GM23338 (cell line): Measurements from ENCODE around the gene EMP2. TPM values are rescaled to one million over a fixed set of nuclear protein-coding genes. Genes with fewer than 3 reads are reported as not detected.

ENCODE experiments used
- ATAC-seq: fragments of 200-7000 bp; cut with Tn5 transposase; 3 replicates; pipeline ENCODE4 v1.9.1; 2020
- DNase-seq: peaks from one replicate; pipeline ENCODE4 v3.0.0-alpha.2; 2015; ENCODE audit warnings: low spot score
- H2AFZ ChIP-seq: fragments of 200-600 bp; sonication (generic); 2 replicates; pipeline ENCODE4 v1.8.0; 2016; ENCODE audit warnings: antibody characterized with exemption, mild to moderate bottlenecking, moderate library complexity
- H3F3A ChIP-seq: fragments of 200-600 bp; sonication (generic); replicated peaks from 2 replicates; pipeline ENCODE4 v1.8.0; 2017; ENCODE audit warnings: antibody characterized with exemption, mixed run types, low read depth
- H3K27ac ChIP-seq: fragments of 200-600 bp; sonication (generic); 2 replicates; pipeline ENCODE4 v1.6.1; 2016; ENCODE audit warnings: low read depth
- H3K27me3 ChIP-seq: fragments of 200-600 bp; sonication (generic); 2 replicates; pipeline ENCODE4 v1.8.0; 2016; ENCODE audit warnings: mild to moderate bottlenecking, mixed run types, moderate library complexity; ENCODE audit not compliant: insufficient read depth
- H3K36me3 ChIP-seq: fragments of 200-600 bp; sonication (generic); 2 replicates; pipeline ENCODE4 v1.8.0; 2016; ENCODE audit warnings: mild to moderate bottlenecking; ENCODE audit not compliant: insufficient read depth
- H3K4me1 ChIP-seq: fragments of 200-600 bp; sonication (generic); 2 replicates; pipeline ENCODE4 v1.8.0; 2016; ENCODE audit warnings: mild to moderate bottlenecking, moderate library complexity; ENCODE audit not compliant: insufficient read depth
- H3K4me2 ChIP-seq: fragments of 200-600 bp; sonication (generic); 2 replicates; pipeline ENCODE4 v1.7.1; 2017; ENCODE audit warnings: mixed run types
- H3K4me3 ChIP-seq: fragments of 200-600 bp; sonication (generic); 2 replicates; pipeline ENCODE4 v1.6.1; 2016; ENCODE audit warnings: mixed run types
- H3K79me2 ChIP-seq: fragments of 200-600 bp; sonication (generic); replicated peaks from 2 replicates; pipeline ENCODE4 v1.8.0; 2017; ENCODE audit warnings: mild to moderate bottlenecking; ENCODE audit not compliant: insufficient read depth
- H3K9me2 ChIP-seq: fragments of 200-600 bp; sonication (generic); 2 replicates; pipeline ENCODE4 v1.8.0; 2017; ENCODE audit not compliant: insufficient read depth
- H4K20me1 ChIP-seq: fragments of 200-600 bp; sonication (generic); replicated peaks from 2 replicates; pipeline ENCODE4 v1.8.0; 2017; ENCODE audit warnings: mild to moderate bottlenecking; ENCODE audit not compliant: insufficient read depth
- H3K27ac Mint-ChIP-seq: 2 replicates; pipeline ENCODE4 v1.8.0; 2020; ENCODE audit warnings: inconsistent platforms, mild to moderate bottlenecking, moderate library complexity, mixed read lengths
- H3K27me3 Mint-ChIP-seq: 3 replicates; pipeline ENCODE4 v1.8.0; 2022; ENCODE audit warnings: low read depth, mild to moderate bottlenecking, moderate library complexity, mixed read lengths, inconsistent platforms; ENCODE audit not compliant: insufficient read depth, poor library complexity
- H3K36me3 Mint-ChIP-seq: 3 replicates; pipeline ENCODE4 v1.8.0; 2021; ENCODE audit warnings: low read depth, mild to moderate bottlenecking, inconsistent platforms, moderate library complexity, mixed read lengths
- H3K4me1 Mint-ChIP-seq: 3 replicates; pipeline ENCODE4 v1.8.0; 2020; ENCODE audit warnings: mild to moderate bottlenecking, inconsistent platforms, mixed read lengths
- H3K4me3 Mint-ChIP-seq: 3 replicates; pipeline ENCODE4 v1.8.0; 2021; ENCODE audit warnings: moderate library complexity, mild to moderate bottlenecking, inconsistent platforms, mixed read lengths
- H3K9me3 Mint-ChIP-seq: 3 replicates; pipeline ENCODE4 v1.8.0; 2020; ENCODE audit warnings: moderate library complexity, mild to moderate bottlenecking, inconsistent platforms, mixed read lengths
- CREB1 ChIP-seq: fragments of 250-450 bp; sonication (Bioruptor Pico); IDR thresholded peaks from 2 replicates; pipeline ENCODE4 v1.5.0; 2020; ENCODE audit warnings: low read depth, mild to moderate bottlenecking, moderate library complexity
- CTCF ChIP-seq, 2 experiments: fragments of 200-600 bp in 1 of 2; sonication (generic) in 1 of 2; conservative IDR thresholded peaks; 2 replicates each; pipeline versions ENCODE4 v1.5.1 to v1.6.1; 2016 to 2017; ENCODE audit warnings: antibody characterized with exemption in 2 of 2, low read depth in 2 of 2, mild to moderate bottlenecking in 2 of 2, moderate library complexity in 1 of 2
- EZH2 ChIP-seq: fragments of 200-600 bp; sonication (generic); IDR thresholded peaks from one replicate; pipeline ENCODE4 v1.8.0; 2017; ENCODE audit warnings: antibody characterized with exemption, mild to moderate bottlenecking, low read depth; ENCODE audit not compliant: unreplicated experiment
- EZH2phosphoT487 ChIP-seq: fragments of 200-600 bp; sonication (generic); IDR thresholded peaks from one replicate; pipeline ENCODE4 v1.8.1; 2018; ENCODE audit warnings: antibody characterized with exemption; ENCODE audit not compliant: unreplicated experiment
- JUNB ChIP-seq: IDR thresholded peaks from one replicate; pipeline ENCODE4 v1.6.1; 2016; ENCODE audit warnings: antibody characterized with exemption; ENCODE audit not compliant: unreplicated experiment
- NANOG ChIP-seq: IDR thresholded peaks from 2 replicates; pipeline ENCODE4 v1.6.1; 2016; ENCODE audit warnings: antibody characterized with exemption, borderline replicate concordance
- POLR2AphosphoS5 ChIP-seq: IDR thresholded peaks from 2 replicates; pipeline ENCODE4 v1.6.1; 2016; ENCODE audit warnings: antibody characterized with exemption, low read depth
- STAT1 ChIP-seq: IDR thresholded peaks from one replicate; pipeline ENCODE4 v1.6.1; 2016; ENCODE audit warnings: antibody characterized with exemption; ENCODE audit not compliant: unreplicated experiment
- ZNF114 ChIP-seq: fragments of 250-450 bp; sonication (Bioruptor Pico); IDR thresholded peaks from 2 replicates; pipeline ENCODE4 v1.5.0; 2020; ENCODE audit warnings: mild to moderate bottlenecking, moderate library complexity
- polyA plus RNA-seq: library from polyadenylated mRNA; unstranded; fragments of >200 nt; fragmentation: Nextera tagmentation; extraction: Ambion mirVana; gene quantifications from 2 replicates; pipeline ENCODE4 v1.2.1, GENCODE V29; 2016
- total RNA-seq: library from RNA; depleted of rRNA; stranded (reverse); fragments of >200 nt; shearing (Covaris generic); gene quantifications from 2 replicates; pipeline ENCODE4 v1.2.3, GENCODE V29; 2014
- TF ChIP-seq, protein P1 (sequence below): IDR thresholded peaks from one replicate; pipeline ENCODE4 v1.6.1; 2018; ENCODE audit warnings: antibody characterized with exemption; ENCODE audit not compliant: unreplicated experiment
- TF ChIP-seq, protein P2 (sequence below): IDR thresholded peaks from 2 replicates; pipeline ENCODE4 v1.6.1; 2016; ENCODE audit warnings: antibody characterized with exemption
- TF ChIP-seq, protein P3 (sequence below): fragments of 250-450 bp; sonication (Bioruptor Pico); IDR thresholded peaks from 2 replicates; pipeline ENCODE4 v1.5.0; 2020; ENCODE audit warnings: mild to moderate bottlenecking, moderate library complexity

EMP2 gene
- total and polyA plus RNA-seq, 2 experiments from 2014 or later = 7.3 to 40.1 TPM

DNA sequence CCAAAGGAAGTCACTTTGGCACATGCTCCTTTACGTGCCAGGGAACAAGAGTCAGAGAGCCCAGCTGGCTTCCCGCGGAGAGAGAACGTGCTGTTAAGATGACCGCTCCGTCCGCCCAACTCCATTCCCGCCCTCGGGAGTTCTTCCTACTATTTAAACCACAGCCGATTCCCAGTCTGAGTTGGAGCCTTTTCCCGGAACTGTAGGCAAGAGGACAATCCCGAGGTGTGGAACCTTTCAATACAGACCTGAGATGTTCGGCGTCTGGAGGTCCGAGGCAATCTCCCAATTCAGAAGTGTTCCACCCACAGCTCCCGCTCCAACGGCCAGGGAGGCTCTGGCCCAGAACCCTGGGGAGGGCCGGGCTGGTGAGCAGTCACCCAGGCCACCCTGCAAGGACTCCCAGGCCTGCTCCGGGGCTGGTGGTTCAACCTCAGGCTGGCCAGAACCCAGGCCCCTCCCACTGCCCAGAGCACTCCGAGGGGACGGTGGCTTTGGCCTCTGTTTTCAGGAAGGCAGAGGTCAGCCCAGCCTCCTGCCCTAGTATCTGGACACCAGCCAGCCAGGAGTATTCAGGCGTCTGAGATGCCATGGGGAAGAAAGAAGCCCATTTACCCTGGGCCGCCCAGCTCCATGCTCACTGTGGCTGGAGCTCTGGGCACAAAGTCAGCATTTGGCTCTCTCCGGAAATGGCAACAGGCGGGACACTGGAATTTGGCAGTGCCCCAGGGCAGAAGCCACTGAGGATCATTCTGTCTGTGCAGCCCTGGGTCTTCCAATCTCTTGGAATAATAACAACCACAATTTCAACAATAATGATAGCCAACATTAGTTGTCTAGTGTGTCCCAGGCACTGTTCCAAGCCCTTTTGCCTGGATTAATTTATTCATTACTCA, 21.4 kb downstream of the EMP2 start (continued):
- TF ChIP-seq, protein P1, sequence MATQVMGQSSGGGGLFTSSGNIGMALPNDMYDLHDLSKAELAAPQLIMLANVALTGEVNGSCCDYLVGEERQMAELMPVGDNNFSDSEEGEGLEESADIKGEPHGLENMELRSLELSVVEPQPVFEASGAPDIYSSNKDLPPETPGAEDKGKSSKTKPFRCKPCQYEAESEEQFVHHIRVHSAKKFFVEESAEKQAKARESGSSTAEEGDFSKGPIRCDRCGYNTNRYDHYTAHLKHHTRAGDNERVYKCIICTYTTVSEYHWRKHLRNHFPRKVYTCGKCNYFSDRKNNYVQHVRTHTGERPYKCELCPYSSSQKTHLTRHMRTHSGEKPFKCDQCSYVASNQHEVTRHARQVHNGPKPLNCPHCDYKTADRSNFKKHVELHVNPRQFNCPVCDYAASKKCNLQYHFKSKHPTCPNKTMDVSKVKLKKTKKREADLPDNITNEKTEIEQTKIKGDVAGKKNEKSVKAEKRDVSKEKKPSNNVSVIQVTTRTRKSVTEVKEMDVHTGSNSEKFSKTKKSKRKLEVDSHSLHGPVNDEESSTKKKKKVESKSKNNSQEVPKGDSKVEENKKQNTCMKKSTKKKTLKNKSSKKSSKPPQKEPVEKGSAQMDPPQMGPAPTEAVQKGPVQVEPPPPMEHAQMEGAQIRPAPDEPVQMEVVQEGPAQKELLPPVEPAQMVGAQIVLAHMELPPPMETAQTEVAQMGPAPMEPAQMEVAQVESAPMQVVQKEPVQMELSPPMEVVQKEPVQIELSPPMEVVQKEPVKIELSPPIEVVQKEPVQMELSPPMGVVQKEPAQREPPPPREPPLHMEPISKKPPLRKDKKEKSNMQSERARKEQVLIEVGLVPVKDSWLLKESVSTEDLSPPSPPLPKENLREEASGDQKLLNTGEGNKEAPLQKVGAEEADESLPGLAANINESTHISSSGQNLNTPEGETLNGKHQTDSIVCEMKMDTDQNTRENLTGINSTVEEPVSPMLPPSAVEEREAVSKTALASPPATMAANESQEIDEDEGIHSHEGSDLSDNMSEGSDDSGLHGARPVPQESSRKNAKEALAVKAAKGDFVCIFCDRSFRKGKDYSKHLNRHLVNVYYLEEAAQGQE = no peak
- TF ChIP-seq CREB1 = no peak

DNA sequence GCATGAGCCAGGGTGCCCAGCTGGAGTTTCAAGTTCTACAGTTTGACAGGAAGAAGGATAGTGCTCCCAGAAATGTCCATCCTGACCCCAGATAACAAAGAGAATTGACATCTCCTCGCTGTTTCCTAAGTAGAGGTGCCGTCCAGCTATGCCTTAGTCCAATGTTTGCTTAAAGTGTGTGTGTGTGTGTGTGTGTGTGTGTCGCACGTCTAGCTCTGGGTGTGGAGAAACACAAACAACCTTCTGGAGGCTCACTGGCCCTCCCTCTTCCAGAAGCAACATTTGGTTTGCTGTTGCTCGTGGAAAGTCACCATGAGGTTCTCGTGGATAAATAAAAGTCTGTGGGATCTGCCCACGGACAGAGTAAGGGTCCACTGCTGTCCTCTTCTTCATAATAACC, 22.1 kb downstream of the EMP2 start:
- H3K4me1 ChIP-seq = no peaks in the 10 kb centered on the region
- no peak overlapping the region for H2AFZ ChIP-seq
- no peaks in the 10 kb centered on the region for H3K36me3 ChIP-seq
- Mint-ChIP-seq H3K9me3 (peaks cover 20% of the 10 kb centered on the region), H3K27ac (no peak overlapping the region), H3K27me3 (peaks cover 1% of the 10 kb centered on the region), H3K4me1 (no peaks in the 10 kb centered on the region; the same call in 1 of the 3 replicates), H3K4me3 (no peak overlapping the region), H3K36me3 (peaks cover 8% of the 10 kb centered on the region)
- H3K79me2 ChIP-seq = no peaks in the 10 kb centered on the region
- no peaks in the 10 kb centered on the region for H3K9me2 ChIP-seq
- H3K27me3 ChIP-seq = no peaks in the 10 kb centered on the region
- H3K4me3 ChIP-seq = no peak overlapping the region
- no peak for DNase-seq
- H4K20me1 ChIP-seq = no peaks in the 10 kb centered on the region; the same call in 1 of the 2 replicates
- no peak overlapping the region for H3K27ac ChIP-seq
- ATAC-seq = no peak
- no peaks in the 10 kb centered on the region for H3F3A ChIP-seq
- no peak overlapping the region for H3K4me2 ChIP-seq
- TF ChIP-seq EZH2 (no peak), JUNB (no peak), ZNF114 (CRISPR knock-in tag) (no peak), STAT1 (no peak), NANOG (no peak), EZH2phosphoT487 (no peak), CTCF (conservative IDR thresholded peaks at IDR 0.05; ENCODE audit: low read depth in 2 of 2) (no peak), POLR2AphosphoS5 (no peak)
- TF ChIP-seq, protein P2, sequence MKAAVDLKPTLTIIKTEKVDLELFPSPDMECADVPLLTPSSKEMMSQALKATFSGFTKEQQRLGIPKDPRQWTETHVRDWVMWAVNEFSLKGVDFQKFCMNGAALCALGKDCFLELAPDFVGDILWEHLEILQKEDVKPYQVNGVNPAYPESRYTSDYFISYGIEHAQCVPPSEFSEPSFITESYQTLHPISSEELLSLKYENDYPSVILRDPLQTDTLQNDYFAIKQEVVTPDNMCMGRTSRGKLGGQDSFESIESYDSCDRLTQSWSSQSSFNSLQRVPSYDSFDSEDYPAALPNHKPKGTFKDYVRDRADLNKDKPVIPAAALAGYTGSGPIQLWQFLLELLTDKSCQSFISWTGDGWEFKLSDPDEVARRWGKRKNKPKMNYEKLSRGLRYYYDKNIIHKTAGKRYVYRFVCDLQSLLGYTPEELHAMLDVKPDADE = no peak
- TF ChIP-seq, protein P3, sequence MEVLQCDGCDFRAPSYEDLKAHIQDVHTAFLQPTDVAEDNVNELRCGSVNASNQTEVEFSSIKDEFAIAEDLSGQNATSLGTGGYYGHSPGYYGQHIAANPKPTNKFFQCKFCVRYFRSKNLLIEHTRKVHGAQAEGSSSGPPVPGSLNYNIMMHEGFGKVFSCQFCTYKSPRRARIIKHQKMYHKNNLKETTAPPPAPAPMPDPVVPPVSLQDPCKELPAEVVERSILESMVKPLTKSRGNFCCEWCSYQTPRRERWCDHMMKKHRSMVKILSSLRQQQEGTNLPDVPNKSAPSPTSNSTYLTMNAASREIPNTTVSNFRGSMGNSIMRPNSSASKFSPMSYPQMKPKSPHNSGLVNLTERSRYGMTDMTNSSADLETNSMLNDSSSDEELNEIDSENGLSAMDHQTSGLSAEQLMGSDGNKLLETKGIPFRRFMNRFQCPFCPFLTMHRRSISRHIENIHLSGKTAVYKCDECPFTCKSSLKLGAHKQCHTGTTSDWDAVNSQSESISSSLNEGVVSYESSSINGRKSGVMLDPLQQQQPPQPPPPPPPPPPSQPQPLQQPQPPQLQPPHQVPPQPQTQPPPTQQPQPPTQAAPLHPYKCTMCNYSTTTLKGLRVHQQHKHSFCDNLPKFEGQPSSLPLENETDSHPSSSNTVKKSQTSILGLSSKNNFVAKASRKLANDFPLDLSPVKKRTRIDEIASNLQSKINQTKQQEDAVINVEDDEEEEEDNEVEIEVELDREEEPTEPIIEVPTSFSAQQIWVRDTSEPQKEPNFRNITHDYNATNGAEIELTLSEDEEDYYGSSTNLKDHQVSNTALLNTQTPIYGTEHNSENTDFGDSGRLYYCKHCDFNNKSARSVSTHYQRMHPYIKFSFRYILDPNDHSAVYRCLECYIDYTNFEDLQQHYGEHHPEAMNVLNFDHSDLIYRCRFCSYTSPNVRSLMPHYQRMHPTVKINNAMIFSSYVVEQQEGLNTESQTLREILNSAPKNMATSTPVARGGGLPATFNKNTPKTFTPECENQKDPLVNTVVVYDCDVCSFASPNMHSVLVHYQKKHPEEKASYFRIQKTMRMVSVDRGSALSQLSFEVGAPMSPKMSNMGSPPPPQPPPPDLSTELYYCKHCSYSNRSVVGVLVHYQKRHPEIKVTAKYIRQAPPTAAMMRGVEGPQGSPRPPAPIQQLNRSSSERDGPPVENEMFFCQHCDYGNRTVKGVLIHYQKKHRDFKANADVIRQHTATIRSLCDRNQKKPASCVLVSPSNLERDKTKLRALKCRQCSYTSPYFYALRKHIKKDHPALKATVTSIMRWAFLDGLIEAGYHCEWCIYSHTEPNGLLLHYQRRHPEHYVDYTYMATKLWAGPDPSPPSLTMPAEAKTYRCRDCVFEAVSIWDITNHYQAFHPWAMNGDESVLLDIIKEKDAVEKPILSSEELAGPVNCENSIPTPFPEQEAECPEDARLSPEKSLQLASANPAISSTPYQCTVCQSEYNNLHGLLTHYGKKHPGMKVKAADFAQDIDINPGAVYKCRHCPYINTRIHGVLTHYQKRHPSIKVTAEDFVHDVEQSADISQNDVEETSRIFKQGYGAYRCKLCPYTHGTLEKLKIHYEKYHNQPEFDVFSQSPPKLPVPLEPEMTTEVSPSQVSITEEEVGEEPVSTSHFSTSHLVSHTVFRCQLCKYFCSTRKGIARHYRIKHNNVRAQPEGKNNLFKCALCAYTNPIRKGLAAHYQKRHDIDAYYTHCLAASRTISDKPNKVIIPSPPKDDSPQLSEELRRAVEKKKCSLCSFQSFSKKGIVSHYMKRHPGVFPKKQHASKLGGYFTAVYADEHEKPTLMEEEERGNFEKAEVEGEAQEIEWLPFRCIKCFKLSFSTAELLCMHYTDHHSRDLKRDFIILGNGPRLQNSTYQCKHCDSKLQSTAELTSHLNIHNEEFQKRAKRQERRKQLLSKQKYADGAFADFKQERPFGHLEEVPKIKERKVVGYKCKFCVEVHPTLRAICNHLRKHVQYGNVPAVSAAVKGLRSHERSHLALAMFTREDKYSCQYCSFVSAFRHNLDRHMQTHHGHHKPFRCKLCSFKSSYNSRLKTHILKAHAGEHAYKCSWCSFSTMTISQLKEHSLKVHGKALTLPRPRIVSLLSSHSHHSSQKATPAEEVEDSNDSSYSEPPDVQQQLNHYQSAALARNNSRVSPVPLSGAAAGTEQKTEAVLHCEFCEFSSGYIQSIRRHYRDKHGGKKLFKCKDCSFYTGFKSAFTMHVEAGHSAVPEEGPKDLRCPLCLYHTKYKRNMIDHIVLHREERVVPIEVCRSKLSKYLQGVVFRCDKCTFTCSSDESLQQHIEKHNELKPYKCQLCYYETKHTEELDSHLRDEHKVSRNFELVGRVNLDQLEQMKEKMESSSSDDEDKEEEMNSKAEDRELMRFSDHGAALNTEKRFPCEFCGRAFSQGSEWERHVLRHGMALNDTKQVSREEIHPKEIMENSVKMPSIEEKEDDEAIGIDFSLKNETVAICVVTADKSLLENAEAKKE = no peak
